H4 (cell line): Measurements from ENCODE around the gene DNASE1L3. TPM values are rescaled to one million over a fixed set of nuclear protein-coding genes. Genes with fewer than 3 reads are reported as not detected.

Experiments used
- DNase-seq: peaks from one replicate; pipeline ENCODE4 v3.0.0-alpha.2; 2015; ENCODE audit warnings: low spot score
- total RNA-seq: library from RNA; depleted of rRNA; stranded (reverse); fragments of >200 nt; shearing (Covaris generic); gene quantifications from 2 replicates; pipeline ENCODE4 v1.2.3, GENCODE V29; 2014

Gene DNASE1L3
- total RNA-seq, 1 experiment from 2014 or later: not detected

- no peak for DNase-seq
These were observed 31.3 kb downstream of the DNASE1L3 start for GRCh38 chr3:58179235-58180098.

- no peak for DNase-seq
These were observed 32.1 kb downstream of the DNASE1L3 start for GRCh38 chr3:58178528-58179234.

- peak; percentile 15 for DNase-seq
These were observed 32.8 kb downstream of the DNASE1L3 start for GRCh38 chr3:58177747-58178527.

- DNase-seq: no peak
These were observed 33.8 kb downstream of the DNASE1L3 start for GRCh38 chr3:58176827-58177489.

- no peak for DNase-seq
These were observed 34.6 kb downstream of the DNASE1L3 start for GRCh38 chr3:58176185-58176530.

- DNase-seq: no peak
These were observed 35.2 kb downstream of the DNASE1L3 start for GRCh38 chr3:58175437-58176184.

GRCh38 chr3:58175187-58175436 lies 35.7 kb downstream of the DNASE1L3 start:
- DNase-seq: no peak

- no peak for DNase-seq
These were observed 36.9 kb downstream of the DNASE1L3 start for GRCh38 chr3:58173669-58174398.

GRCh38 chr3:58173029-58173668 lies 37.6 kb downstream of the DNASE1L3 start:
- no peak for DNase-seq

- DNase-seq: no peak
These were observed 39.6 kb downstream of the DNASE1L3 start for GRCh38 chr3:58171126-58171525.

GRCh38 chr3:58170376-58170775 lies 40.4 kb downstream of the DNASE1L3 start:
- DNase-seq: no peak

GRCh38 chr3:58169371-58169770 lies 41.4 kb downstream of the DNASE1L3 start:
- DNase-seq: no peak

- DNase-seq: no peak
These were observed 42.3 kb downstream of the DNASE1L3 start for GRCh38 chr3:58168498-58168897.

GRCh38 chr3:58167431-58168351 lies 43.1 kb downstream of the DNASE1L3 start:
- DNase-seq: peak; percentile 35

GRCh38 chr3:58164906-58165821 lies 45.6 kb downstream of the DNASE1L3 start:
- no peak for DNase-seq

- DNase-seq: peak; percentile 48
These were observed 46.4 kb downstream of the DNASE1L3 start for GRCh38 chr3:58164199-58164879.

GRCh38 chr3:58163234-58163633 lies 47.5 kb downstream of the DNASE1L3 start:
- no peak for DNase-seq
